Gastrocnemius medialis (tissue), 4 donors: ENCODE measurements around the gene ESYT2.

Source experiments
- CTCF ChIP-seq, 5 experiments: fragments of 450-650 bp in 3 of 5; fragments of 200-600 bp in 2 of 5; sonication (generic) in 2 of 5; IDR thresholded peaks in 4 of 5; conservative IDR thresholded peaks in 1 of 5; 1 replicate in 4 of 5; 2 replicates in 1 of 5; pipeline ENCODE4 v1.5.1; 2016 to 2019; ENCODE audit warnings: antibody characterized with exemption in 5 of 5, mild to moderate bottlenecking in 3 of 5, moderate library complexity in 3 of 5
- POLR2A ChIP-seq, 2 donors: fragments of 450-650 bp; IDR thresholded peaks; one replicate each; pipeline ENCODE4 v1.6.1; 2017; ENCODE audit warnings: antibody characterized with exemption in 2 of 2, mild to moderate bottlenecking in 2 of 2, moderate library complexity in 2 of 2

GRCh38 chr7:158742065-158742821 lies 87.1 kb downstream of the ESYT2 start:
- TF ChIP-seq CTCF (IDR thresholded peaks at IDR 0.05 in 4 of 5, conservative IDR thresholded peaks at IDR 0.05 in 1 of 5), result no peak
- no peak for TF ChIP-seq POLR2A (IDR thresholded peaks at IDR 0.05)
